HT1080 (cell line): ENCODE data around the gene KCNK5. TPM values are rescaled to one million over a fixed set of nuclear protein-coding genes. Genes with fewer than 3 reads are reported as not detected.

Experiments
- DNase-seq: peaks from one replicate; pipeline ENCODE4 v3.0.0-alpha.2; 2015; ENCODE audit warnings: low read depth
- polyA plus RNA-seq, 2 experiments: library from polyadenylated mRNA; depleted of rRNA; stranded (reverse); fragments of >200 nt; gene quantifications; 2 replicates each; pipeline ENCODE4 v1.2.3, GENCODE V29; 2015
- total RNA-seq: library from RNA; depleted of rRNA; stranded (reverse); fragments of >200 nt; shearing (Covaris generic); gene quantifications from 2 replicates; pipeline ENCODE4 v1.2.3, GENCODE V29; 2014; rRNA removed

Gene KCNK5, protein sequence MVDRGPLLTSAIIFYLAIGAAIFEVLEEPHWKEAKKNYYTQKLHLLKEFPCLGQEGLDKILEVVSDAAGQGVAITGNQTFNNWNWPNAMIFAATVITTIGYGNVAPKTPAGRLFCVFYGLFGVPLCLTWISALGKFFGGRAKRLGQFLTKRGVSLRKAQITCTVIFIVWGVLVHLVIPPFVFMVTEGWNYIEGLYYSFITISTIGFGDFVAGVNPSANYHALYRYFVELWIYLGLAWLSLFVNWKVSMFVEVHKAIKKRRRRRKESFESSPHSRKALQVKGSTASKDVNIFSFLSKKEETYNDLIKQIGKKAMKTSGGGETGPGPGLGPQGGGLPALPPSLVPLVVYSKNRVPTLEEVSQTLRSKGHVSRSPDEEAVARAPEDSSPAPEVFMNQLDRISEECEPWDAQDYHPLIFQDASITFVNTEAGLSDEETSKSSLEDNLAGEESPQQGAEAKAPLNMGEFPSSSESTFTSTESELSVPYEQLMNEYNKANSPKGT
- total RNA-seq, result not detected in 2 replicates
- not detected in 2 replicates for polyA plus RNA-seq (2015; cell fraction: cytosol; rRNA removed)
- polyA plus RNA-seq (2015; cell fraction: nucleus; rRNA removed), result not detected in 2 replicates

GRCh38 chr6:39228992-39229767 lies at the start of gene KCNK5:
Gene KCNK5, minus strand, starts transcription at chr6:39229475. Its CDS starts 364 bp downstream, at chr6:39229111.
- no peak for DNase-seq

DNA sequence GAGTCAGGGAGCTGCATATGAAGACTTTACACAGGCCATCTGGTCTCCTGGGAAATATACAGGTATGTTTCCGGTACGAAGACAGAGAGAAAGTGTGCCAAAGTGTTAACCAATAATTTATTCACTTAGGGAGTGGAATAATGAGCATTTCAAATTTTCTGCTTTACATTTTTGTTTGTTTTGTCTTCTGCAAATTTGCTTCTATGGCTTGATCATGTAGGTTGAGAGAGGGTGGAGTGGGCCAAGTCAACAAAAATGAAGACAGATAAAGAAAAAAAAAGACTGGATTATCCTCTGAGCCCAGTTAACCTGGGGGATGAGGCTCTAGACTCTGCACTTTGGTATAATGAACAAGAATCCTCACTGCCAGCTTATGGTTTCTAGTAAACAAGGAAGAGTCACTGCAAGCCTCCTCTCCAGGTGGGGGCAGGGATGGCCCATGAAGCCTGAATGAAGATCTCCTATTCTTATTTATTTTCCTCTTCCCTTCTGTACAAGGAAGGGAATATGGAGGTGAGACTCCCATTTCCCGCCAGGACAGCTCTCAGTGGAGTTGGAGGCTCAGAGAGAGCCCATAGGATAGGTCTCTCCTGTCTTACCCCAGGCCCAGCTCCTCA lies 47.2 kb upstream of the KCNK5 start:
- DNase-seq, result no peak

GRCh38 chr6:39274903-39275302 lies 45.6 kb upstream of the KCNK5 start:
- no peak for DNase-seq

DNA sequence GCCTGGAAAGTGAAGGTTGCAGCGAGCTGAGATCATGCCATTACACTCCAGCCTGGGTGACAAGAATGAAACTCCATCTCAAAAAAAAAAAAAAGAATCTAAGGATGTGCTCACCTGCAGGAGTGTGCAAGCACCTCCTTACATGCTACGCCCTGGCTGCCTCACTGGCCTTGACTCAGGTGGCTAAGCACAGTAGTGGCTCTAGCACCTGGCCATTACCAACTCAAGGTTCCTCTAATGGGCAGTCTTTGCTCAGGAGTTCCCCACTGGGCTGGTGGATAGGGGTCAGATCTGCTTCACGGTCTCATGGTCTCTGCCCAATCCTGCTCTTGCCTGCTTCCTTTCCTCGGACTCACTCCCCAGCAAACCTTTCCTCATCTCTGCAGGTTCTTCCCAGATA lies 45.2 kb upstream of the KCNK5 start:
- DNase-seq, result no peak

GRCh38 chr6:39273406-39273821 lies 44.1 kb upstream of the KCNK5 start:
- no peak for DNase-seq

DNA sequence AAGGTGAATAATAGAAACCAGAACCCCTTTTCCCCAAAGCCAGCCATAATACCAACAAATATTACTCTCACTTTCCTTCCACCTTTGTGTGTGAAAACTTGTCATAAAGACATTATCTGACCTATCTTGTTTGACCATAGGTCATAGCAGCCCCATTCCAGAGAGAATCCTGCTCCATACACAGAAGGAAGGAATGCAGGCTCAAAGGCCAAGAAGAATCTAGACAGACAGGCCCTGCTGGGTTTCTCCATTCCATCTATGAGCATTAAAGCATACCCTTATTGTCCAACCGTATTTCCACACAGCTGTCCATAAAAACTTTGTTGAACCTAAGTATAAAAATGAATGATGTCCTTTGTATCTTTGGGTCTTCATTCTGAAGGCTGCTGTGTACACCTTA lies 40.7 kb upstream of the KCNK5 start:
- DNase-seq, result no peak

DNA sequence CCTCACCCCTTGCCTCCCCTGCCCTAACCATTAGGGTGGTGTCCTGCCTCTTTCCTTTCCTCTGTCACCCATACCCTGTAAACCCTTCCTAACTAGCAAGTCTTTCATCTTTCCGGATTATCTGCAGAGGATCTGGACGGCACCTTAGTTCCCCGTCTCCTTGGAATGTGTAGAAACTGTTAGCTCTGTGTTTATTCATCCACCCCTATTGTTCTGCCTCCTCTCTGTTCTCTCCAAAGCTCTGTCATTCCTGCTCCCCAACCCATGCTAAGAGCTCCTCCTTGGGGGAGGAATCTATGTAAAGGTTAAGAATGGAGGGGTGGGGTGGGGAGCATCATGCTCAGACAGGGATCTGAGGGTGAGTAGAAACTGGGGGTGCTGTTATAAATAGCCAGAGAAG lies 39.4 kb upstream of the KCNK5 start:
- DNase-seq, result no peak

DNA sequence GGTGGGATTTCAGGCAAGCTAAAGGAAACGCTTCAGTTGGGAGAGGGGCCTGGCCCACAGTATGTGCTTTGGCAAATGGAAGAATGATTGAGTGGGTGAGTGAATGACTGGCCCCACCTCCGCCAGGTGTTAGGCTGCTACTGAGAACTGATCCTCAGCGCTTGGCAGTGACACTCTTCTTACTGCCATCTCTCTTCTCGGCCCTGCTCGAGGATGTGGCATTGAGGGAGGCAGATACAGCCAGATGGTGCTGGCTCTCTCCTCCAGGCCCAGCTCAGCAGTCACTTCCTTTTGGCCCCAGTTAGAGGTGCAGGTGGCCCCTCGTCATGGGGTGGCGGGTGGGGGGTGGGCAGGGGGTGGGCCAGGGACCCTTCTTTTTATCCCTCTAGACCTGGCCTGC lies 38.9 kb upstream of the KCNK5 start:
- DNase-seq, result no peak

- no peak for DNase-seq
Observed at GRCh38 chr6:39266782-39267355, 37.6 kb upstream of the KCNK5 start.

GRCh38 chr6:39266375-39266774 lies 37.1 kb upstream of the KCNK5 start:
- DNase-seq, result no peak

GRCh38 chr6:39263303-39264037 lies 34.2 kb upstream of the KCNK5 start:
- no peak for DNase-seq

- DNase-seq, result no peak
Observed at GRCh38 chr6:39261751-39262150, 32.5 kb upstream of the KCNK5 start.

DNA sequence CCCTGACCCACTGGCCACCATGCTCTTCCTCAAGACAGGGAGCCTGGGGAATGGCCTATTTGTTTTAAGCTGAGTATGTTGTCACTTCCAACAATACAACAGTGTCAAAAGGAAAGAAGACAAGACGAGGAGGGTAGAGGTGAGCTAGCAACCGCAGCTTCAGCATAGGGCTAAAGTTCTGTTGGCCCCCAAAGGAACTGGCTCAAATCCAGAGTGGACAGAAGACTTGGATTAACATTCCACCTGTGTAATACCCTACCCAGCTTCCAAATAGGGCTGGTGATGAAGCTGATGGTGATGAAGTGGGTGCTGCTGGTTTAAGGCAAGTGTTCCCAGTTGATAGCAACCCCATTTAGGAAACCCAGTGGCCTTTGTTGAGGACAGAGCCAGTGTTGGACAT lies 31.7 kb upstream of the KCNK5 start:
- DNase-seq, result no peak

DNA sequence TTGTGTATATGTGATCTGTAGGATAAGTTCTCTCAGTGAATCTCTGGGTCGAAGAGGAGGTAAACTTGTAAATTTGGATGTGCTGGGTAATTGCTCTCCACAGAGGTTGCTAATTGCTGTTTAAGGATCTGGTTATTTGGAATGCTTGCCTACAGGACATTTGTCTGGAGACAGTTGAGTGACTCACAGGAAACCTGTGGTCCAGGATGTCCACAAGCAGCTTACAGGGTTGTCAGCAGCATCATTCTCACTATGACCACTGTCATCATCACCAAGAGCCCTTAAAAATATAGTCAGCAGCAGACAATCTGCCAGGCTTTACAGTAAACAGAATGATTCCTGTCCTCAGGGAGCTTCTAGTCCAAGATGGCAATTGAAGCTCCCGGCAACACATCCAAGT lies 31.2 kb upstream of the KCNK5 start:
- DNase-seq, result peak; percentile 37

GRCh38 chr6:39256294-39256940 lies 27.1 kb upstream of the KCNK5 start:
- DNase-seq, result no peak

GRCh38 chr6:39254999-39255535 lies 25.8 kb upstream of the KCNK5 start:
- DNase-seq, result no peak

GRCh38 chr6:39251406-39251805 lies 22.1 kb upstream of the KCNK5 start:
- DNase-seq, result no peak

DNA sequence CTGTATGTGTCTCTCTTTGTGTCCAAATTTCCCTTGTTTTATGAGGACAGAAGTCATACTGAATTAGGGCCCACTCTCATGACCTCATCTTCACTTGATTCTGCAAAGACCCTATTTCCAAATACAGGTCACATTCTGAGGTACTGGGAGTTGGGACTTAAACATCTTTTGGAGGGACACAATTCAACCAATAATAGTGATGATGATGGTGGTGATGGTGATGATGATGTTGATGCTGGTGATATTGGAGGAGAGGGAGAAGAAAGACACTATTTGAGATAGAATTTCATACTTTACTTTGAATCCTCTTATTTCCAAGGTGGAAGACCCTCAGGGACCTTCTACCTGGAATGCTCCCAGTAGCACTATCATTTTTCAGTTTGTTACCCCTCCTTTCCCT lies 21.2 kb upstream of the KCNK5 start:
- no peak for DNase-seq

DNA sequence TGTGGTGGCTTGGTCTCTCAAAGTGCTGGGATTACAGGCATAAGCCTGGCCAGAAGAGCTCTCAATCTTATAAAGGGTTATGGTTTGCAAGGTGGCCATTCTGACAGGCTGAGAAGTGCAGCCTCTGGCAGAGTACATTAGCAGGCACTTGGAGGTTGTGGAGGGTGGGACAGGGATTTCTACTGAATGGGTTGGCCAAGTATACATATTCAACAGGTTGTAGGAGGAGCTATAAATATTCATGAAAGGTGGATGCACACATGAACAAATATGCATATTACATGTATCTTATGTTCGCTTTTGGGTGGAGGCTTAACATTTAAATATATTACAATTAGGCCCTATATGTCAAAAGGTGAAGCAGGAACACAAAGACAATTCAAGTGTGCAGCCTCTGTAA lies 20.0 kb upstream of the KCNK5 start:
- DNase-seq, result no peak

DNA sequence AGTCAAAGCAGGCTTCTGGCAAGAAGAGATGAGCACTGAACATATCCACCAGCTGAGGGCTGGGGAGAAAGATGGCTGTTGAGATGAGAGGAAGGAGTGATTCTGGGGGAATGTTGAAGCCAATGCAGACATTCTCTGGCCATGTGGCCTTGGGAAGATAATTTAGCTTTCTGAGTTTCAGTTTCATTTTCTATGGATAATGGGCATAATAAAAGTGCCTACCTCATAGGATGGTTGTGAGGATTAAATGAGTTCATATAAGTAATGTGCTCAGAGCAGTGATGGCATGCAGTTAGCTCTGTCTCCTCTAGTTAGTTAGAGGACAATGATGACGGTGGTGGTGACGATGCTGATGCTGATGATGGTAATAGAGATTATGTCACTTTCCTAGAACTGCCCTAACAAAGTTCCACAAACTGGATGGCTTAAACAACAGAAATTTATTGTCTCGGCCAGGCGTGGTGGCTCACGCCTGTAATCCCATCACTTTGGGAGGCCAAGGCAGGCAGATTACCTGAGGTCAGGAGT lies 18.5 kb upstream of the KCNK5 start:
- no peak for DNase-seq
